Endothelial cell of hepatic sinusoid (primary cell): ENCODE measurements around the gene PPP3CA.

Experiments
- in situ Hi-C: cut with HindIII; loops from 2 replicates; pipeline ENCODE4 v1.10.0; 2017; ENCODE audit warnings: low sequenced_read_pairs

PPP3CA gene

GRCh38 chr4:101332424-101332823 lies 14.9 kb downstream of the PPP3CA start:
- in situ Hi-C loops = no loop called here

GRCh38 chr4:101331017-101331416 lies 16.3 kb downstream of the PPP3CA start:
- in situ Hi-C loops = no loop called here

GRCh38 chr4:101329592-101329991 lies 17.7 kb downstream of the PPP3CA start:
- in situ Hi-C loops = no loop called here

DNA sequence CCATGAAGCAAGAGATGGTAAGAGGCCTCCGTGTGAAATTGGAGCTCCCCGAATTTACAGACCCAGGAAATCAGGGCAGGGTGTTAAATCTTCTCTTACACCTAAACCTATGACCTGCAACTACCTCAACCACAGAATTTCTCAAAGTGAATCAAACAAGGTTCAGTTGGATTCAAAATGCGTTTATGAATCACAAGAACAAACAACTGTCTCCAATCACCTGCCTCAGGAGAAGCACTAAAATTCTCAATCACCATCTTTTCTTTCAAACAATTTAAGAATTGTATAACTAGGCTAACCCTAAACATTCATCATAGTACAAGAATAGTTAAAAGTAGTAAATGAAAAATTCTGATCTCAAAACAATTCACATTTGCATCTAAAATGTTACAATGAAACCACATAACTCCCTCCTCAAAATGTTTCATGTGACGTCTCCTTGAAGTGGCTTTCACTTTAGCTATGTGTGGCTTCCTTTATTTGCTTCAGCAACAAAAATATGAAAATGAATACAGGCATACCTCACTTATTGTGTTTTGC lies 19.2 kb downstream of the PPP3CA start:
- in situ Hi-C loops = no loop called here

- in situ Hi-C loops = no loop called here
Measured at GRCh38 chr4:101326576-101326975, 20.8 kb downstream of the PPP3CA start.

GRCh38 chr4:101322743-101323142 lies 24.6 kb downstream of the PPP3CA start:
- in situ Hi-C loops = no loop called here

DNA sequence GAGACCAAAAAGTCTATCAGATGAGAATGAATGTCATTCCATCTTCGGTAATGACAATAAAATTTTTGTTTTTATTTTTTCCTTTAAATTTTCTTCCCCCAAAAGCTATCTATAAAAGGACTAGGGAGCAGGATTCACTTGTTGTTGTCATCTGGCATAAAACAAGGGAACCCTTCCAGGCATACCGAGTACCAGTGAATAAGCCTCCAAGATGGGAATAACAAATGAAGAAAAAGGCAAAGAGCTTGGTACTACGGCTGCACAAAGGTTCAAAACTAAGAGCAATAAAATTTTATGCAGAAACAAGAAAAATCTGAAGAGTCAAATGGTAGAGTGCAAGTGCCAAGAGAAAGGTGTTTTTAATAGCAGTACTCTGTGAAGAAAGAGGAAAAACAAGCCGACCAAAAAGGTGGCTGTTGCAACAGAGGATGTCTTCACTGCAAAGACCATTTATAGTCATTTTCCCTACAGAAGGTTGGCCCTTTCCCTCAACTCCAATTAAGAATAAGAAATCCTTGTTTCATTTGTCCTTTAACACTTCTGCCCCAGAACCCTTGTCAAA lies 25.8 kb downstream of the PPP3CA start:
- in situ Hi-C loops = no loop called here

DNA sequence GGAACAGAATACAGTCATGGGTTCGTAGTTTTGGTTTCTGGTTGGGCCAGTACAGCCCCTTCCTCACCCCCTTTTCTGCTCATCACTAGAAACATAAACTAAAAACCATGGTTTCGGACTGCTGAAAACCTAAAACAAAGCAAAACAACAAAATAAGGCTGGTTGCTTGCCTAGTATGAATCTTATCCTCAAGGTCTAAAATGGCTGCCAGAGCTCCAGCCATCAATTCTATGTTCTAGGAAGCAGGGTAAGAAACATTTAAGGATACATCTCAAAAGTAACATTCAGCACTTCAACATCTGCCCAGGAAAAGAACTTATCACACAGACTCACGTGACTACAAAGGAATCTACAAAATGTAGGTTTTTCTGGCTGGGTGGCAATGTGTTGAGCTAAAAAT lies 31.5 kb downstream of the PPP3CA start:
- in situ Hi-C loops = no loop called here

DNA sequence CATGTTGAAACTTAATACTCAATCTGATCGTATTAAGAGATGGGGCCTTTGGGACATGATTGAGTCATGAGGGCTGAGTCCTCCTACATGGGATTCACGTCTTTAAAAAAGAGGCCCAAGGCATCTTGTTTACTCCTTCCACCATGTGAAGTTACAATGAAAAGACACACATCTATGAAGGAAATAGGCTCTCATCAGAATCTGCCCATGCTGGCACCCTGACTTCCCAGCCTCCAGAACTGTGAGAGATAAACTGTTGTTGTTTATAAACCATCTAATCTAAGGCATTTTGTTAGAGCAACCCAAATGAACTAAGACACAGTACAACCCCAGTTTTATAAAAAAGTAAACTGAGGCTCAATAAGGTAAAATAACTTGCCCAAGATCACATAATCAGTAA lies 32.3 kb downstream of the PPP3CA start:
- in situ Hi-C loops = no loop called here

- in situ Hi-C loops = no loop called here
Measured at GRCh38 chr4:101309925-101310324, 37.4 kb downstream of the PPP3CA start.

DNA sequence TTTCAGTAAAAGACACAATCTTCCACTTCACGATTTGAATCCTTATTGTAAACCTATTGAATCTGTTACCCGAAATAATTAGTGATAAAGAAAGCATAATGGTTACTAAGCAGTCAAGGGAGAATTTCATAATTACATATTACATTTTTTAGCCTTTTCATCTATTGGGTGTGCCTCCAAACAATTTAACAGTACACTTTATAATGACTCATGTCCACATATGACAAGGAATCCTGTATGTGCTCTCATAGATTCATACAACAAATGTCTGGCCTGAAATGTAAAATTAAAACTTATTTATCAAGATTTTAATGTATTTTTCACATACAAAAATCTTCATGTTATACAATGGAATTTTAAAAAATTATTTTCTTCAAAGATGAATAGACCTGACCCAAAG lies 39.4 kb downstream of the PPP3CA start:
- in situ Hi-C loops = no loop called here

DNA sequence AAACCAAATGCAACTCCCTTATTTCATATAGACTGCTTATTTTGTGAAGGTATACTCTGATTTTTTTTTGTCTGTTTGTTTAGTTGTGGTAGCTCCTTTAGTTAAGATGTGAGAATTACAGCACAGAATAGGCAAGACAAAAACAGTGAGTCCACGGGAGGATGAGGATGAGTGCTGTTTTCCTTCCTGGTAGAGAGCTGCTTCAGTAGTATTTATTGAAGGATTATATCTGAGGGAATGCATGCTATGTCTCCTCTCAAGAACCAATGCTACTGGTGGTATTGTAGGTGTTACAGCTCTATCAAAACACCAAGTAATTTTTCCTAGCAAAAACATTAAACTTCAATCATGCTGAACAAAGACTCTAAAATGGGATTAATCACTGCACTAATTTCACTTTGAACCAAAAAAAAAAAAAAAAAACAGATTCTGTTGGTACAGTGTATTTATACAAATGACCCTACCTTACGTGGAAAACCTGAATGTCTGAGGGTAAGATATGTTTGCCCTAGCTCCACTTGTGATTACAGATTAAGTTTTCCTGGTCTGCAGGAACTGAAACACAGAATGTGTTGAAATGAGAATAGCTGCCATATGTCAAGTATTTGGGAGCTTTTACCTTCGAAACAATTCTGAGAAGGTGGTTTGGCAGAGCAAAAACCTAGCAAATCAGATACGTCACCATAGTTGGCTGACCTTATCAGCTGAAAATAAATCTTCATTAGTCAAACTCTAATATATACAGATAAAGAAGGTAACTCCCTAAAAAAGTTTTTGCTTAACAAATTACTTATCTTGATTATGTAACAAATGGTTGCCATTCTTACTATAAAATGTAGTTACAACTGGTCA lies 40.3 kb downstream of the PPP3CA start:
- in situ Hi-C loops = no loop called here

DNA sequence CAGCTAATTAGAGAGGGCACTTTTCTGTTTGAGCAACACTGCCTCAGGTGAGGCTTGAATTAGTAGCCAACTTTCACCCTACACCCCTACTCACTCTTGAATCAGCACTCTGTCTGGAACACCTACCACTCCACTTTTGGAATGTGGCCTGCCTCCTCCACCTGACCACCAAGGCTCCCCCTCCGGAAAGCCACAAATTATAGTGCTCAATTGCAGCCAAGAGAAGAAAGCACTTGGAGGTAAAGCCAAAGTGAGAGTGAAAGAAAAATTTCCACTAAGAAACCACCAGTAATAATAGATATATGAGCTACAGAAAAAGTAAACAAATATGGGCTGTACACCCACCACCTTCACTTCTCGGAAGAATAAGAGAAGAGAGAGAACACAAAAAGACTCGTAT lies 41.1 kb downstream of the PPP3CA start:
- in situ Hi-C loops = no loop called here

GRCh38 chr4:101304916-101305315 lies 42.4 kb downstream of the PPP3CA start:
- in situ Hi-C loops = no loop called here

GRCh38 chr4:101299899-101300540 lies 47.3 kb downstream of the PPP3CA start:
- in situ Hi-C loops = no loop called here

DNA sequence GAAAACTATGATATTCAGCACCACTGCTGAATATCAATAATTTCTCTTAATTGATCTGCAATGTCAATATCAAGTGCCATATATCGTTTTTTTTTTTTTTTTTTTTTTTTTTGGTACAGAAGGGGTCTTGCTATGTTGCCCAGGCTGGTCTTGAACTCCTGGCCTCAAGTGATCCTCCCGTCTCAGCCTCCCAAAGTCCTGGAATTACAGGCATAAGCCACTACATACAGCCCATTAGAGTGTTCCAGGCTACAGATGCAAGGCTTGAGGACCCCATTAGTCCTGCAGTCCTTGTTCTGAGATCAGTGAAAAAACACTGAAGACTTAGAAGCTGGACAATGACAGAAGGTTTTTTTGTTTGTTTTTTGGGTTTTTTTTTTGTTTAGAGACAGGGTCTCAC lies 48.3 kb downstream of the PPP3CA start:
- in situ Hi-C loops = no loop called here

DNA sequence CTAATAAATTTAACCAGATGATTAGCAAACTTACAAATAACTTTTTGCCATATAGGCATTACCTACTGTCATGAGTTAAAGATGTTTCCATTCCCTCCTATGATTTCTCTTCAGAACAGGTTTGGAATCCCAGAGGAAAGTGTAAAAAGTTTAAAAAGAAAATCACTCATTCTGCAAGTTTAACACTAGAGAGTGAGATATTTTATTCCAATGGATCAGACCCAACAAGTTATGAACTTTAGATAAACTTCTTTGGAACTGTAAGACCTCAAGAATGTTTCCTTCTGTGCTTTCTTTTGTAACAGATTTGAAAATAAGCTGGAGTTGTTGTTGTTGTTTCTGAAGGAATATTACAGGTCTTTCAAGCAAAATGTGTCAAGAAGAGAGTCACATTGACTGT lies 51.6 kb downstream of the PPP3CA start:
- in situ Hi-C loops = no loop called here

DNA sequence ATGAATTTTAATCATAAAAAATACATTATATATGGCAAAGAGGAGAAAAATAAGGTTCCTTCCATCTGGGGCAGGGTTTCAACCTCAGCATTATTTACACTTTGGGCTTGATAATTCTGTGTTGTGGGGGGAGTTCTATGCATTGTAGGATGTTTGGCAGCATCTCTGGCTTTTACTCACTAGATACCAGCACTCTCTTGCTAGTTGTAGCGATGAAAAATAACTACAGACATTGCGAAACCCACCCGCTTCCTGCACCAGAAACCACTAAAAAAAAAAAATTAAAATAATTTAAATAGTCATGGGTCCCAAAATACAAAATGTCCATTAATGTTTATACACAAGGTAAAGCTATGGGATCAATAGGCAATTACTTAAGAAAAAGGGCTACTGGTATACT lies 52.7 kb downstream of the PPP3CA start:
- in situ Hi-C loops = no loop called here

DNA sequence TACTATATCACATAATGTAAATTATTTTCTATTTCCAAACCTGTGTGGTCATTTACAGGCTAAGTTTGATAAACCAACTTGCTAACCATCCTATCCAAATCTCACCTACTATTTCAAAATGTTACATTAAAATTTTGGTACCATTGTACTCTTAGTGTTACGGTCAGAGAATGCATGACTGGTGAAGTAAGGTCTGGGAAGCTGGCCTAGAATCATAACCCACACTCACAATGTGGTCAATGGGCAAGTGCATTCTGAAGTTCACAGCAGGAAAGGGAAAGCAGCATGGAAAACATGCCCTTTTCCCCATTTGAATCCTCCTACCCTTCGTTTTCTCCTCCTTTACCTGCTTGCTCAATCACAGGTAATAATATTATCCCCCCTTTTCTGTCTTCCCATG lies 54.4 kb downstream of the PPP3CA start:
- in situ Hi-C loops = no loop called here

DNA sequence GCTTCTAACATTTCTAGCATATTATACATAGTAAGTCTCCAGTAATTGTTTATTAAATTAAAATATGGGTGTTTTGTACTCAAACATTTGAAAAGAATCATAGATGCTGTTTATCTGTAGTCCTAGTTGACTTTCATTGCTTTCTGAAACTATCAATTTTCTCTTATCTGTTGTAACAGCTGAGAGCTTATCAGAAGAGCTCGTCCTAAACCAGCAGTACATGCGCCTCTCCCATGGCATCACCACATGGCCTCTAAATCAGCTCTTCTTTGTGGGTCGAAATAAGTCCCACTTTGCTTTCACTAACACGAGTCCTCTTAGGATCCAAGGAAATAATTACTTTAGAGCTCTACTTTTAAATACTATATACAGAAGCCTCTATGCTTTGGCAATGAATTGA lies 55.1 kb downstream of the PPP3CA start:
- in situ Hi-C loops = no loop called here

DNA sequence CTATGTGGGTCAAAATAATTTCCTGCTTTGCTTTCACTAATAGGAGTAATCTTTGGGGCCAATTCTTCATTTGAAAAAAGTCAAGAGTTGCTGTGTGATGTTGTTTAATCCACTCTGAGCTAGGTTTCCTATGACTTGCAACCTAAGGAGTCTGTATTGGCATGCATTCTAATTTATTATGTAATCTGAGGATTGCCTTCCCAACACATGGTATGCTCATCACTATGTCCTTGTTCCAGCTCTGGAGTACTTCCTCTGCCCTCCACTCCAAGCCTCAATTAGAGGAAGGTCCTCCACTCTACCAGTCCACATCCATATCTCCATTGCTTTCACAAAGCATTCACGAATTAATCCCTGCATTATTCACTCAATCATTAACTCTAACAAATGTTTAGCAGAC lies 56.1 kb downstream of the PPP3CA start:
- in situ Hi-C loops = no loop called here

- in situ Hi-C loops = no loop called here
Measured at GRCh38 chr4:101290654-101291053, 56.7 kb downstream of the PPP3CA start.
